Lower leg skin (tissue), 3 donors: Measurements from ENCODE around the gene CLEC16A.

Experiments
- CTCF ChIP-seq, 3 donors: fragments of 450-650 bp; IDR thresholded peaks; one replicate each; pipeline ENCODE4 v1.5.1; 2016; ENCODE audit warnings: antibody characterized with exemption in 3 of 3, mild to moderate bottlenecking in 3 of 3, moderate library complexity in 2 of 3
- POLR2A ChIP-seq, 2 donors: fragments of 450-650 bp; IDR thresholded peaks; one replicate each; pipeline ENCODE4 v1.6.1; 2016 to 2017; ENCODE audit warnings: antibody characterized with exemption in 2 of 2, mild to moderate bottlenecking in 1 of 2, moderate library complexity in 1 of 2

DNA sequence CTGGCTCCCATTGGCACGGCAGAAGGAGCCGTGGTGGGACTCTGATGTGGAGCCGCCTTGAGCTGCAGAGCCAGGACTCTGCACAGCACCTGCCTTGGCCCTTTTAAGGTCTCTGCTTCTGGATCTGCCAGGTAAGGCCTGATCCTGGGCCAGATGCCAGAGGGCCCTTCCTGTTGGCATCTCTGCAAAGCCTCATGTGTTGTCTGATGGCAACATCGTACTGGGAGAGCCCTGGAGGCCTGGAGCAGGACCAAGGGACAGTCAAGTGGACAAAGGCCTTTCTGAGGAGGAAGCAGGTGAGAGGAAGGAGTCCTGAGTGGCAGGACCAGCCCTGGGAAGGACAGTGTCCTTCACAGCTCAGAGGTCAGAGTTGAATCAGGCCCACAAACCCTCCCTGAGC, 285.5 kb downstream of the CLEC16A start:
- TF ChIP-seq CTCF (IDR thresholded peaks at IDR 0.05) (no peak), POLR2A (IDR thresholded peaks at IDR 0.05) (no peak)
